Stimulated activated CD8-positive, alpha-beta memory T cell treated with anti-CD3 and anti-CD28 coated beads, Interleukin-4, amount 100 ng/mL, for 1 hour (primary cell): Measurements from ENCODE around the gene PCGF5.
"Not testable (repeated sequence)": the region's sequence is repeated elsewhere in the genome, so short reads cannot be mapped to it uniquely, and the experiment has no call there.

ENCODE experiments used
- DNase-seq, 2 donors: peaks; one replicate each; pipeline ENCODE4 v3.0.0-alpha.2; 2020; ENCODE audit warnings: low read depth in 2 of 2, low spot score in 1 of 2

The PCGF5 gene

DNA sequence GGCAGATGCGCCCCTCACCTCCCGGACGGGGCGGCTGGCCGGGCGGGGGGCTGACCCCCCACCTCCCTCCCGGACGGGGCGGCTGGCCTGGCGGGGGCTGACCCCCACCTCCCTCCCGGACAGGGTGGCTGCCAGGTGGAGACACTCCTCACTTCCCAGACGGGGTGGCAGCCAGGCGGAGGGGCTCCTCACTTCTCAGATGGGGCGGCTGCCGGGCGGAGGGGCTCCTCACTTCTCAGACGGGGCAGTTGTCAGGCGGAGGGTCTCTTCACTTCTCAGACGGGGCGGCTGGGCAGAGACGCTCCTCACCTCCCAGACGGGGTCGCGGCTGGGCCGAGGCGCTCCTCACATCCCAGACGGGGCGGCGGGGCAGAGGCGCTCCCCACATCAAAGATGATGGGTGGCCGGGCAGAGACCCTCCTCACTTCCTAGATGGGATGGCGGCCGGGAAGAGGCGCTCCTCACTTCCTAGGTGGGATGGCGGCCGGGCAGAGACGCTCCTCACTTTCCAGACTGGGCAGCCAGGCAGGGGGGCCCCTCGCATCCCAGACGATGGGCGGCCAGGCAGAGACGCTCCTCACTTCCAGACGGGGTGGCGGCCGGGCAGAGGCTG lies 102.9 kb downstream of the PCGF5 start:
- DNase-seq = not testable (repeated sequence)

DNA sequence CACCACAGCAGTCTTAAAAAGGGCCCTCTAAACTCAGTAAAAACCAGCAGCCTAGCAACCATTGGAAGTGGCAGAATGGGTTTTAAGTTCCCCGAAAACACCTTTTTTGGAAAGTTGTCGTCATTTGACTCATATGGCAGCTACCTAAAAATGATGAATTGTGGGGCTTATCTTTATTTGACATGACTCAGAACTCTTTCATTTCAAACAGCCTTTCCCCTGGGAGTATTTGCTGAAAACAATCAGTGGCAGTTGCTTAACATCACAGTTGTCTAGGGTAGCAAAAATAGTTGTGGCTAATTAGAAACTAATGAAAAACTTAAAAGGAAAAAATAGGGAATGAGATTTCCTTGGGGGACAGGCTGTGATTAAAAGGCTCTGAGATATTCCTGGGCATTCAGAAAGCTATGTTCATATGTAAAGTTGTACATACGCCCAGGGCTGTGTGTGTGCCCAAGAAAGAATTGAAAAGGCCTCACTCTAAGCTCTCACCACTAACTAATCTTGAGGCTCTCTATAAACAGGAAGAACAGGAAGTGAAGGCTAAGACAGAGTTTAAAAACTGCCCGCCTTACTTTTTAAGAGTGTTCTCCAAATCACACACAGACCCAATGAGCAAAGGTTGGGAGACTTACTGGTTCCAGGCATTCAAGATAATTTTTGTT lies 108.0 kb downstream of the PCGF5 start:
- DNase-seq = no peak
